ENCODE data around the gene AJAP1.

DNA sequence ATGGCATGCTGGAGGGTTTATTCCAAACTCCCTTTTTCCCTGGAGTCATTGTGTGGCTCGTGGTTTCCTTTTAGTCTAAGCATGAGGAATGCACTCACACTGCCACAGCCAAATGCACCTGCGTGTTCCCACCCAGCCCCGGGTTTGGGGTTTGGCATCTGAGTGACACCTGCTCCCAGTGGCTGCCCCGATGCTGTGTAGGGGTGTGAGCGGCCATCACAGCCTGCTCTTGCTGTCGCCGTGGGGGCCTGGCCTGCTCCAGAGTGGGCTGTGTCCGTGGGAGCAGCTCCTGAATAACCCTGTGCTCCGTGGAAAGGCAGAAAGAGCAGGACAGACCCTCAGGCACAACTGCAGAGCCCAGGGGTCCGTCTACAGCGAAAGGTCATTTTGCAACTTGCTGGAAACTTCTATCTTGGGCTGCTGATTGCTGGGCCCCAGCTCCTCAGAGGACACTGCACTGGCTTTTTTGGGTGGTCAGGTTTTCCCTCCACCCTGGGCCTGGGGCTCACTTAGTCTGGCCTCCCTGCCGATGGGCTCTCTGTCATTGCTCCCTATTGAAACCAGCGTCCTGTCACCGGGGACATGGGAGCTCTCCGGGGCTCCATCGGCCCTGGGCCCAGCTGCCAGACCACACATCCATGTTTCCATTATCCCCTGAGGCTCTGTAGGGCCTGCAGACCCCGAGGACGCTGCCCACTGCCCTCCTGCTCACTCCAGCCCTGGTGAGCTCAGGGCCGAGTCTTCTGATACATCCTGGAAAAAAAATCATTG is 74.1 kb downstream of the AJAP1 start:
- TF ChIP-seq EZH2 (optimal IDR thresholded peaks at IDR 0.05; ENCODE audit: low read depth, low read length), result no peak
- no peak for TF ChIP-seq CTCF (IDR thresholded peaks at IDR 0.05; ENCODE audit: low read length)
- TF ChIP-seq EZH2phosphoT487 (IDR thresholded peaks at IDR 0.05; ENCODE audit: low read length), result no peak

Data from MM.1S (cell line).